ENCODE data around the gene CD248. TPM values are rescaled to one million over a fixed set of nuclear protein-coding genes. Genes with fewer than 3 reads are reported as not detected.
A peak's percentile ranks its signal among the peaks of the same experiment; 100 is the strongest.

The CD248 gene
- total RNA-seq, 1 donor from 2014 or later, result 95.2 TPM

GRCh38 chr11:66268244-66268951 lies 48.4 kb downstream of the CD248 start, which contains the start of gene RAB1B:
RAB1B (plus strand) TSS chr11:66268639; CDS start chr11:66268680, 41 bp downstream.
- peak; percentile 100 for DNase-seq (ENCODE audit: low spot score in 2 of 2, unreplicated experiment in 2 of 2)
- Mint-ChIP-seq H3K27ac (peak within 1 kb of the TSS; percentile 100), H3K4me3 (peak within 1 kb of the TSS; percentile 92), H3K9me3 (no peaks in the 10 kb centered on the region), H3K4me1 (peaks cover 17% of the 10 kb centered on the region), H3K27me3 (ENCODE audit: low read depth) (no peaks in the 10 kb centered on the region), H3K36me3 (peaks cover 23% of the 10 kb centered on the region)
- TF ChIP-seq CTCF (IDR thresholded peaks at IDR 0.05; ENCODE audit: unreplicated experiment), result no peak

GRCh38 chr11:66267379-66268243 lies 49.2 kb downstream of the CD248 start:
- H3K4me3 Mint-ChIP-seq, result peak overlapping the region; percentile 92
- no peaks in the 10 kb centered on the region for H3K27me3 Mint-ChIP-seq (ENCODE audit: low read depth)
- peaks cover 19% of the 10 kb centered on the region for H3K36me3 Mint-ChIP-seq
- TF ChIP-seq CTCF (IDR thresholded peaks at IDR 0.05; ENCODE audit: unreplicated experiment), result no peak
- H3K9me3 Mint-ChIP-seq, result no peaks in the 10 kb centered on the region
- H3K27ac Mint-ChIP-seq, result peak overlapping the region; percentile 100
- H3K4me1 Mint-ChIP-seq, result peaks cover 17% of the 10 kb centered on the region
- DNase-seq (ENCODE audit: low spot score in 2 of 2, unreplicated experiment in 2 of 2), result peak; percentile 87 to 90

- no peak for TF ChIP-seq CTCF (IDR thresholded peaks at IDR 0.05; ENCODE audit: unreplicated experiment)
Measured at GRCh38 chr11:66267039-66267378, 49.8 kb downstream of the CD248 start.

GRCh38 chr11:66266378-66267038 lies 50.3 kb downstream of the CD248 start:
- Mint-ChIP-seq H3K4me1 (peaks cover 17% of the 10 kb centered on the region), H3K27me3 (ENCODE audit: low read depth) (no peaks in the 10 kb centered on the region), H3K27ac (peak overlapping the region; percentile 94), H3K9me3 (no peaks in the 10 kb centered on the region), H3K36me3 (peaks cover 13% of the 10 kb centered on the region), H3K4me3 (peak overlapping the region; percentile 92)
- TF ChIP-seq CTCF (IDR thresholded peaks at IDR 0.05; ENCODE audit: unreplicated experiment), result no peak
- no peak for DNase-seq (ENCODE audit: low spot score in 2 of 2, unreplicated experiment in 2 of 2)

More at GRCh38 chr11:66267039-66267378, 49.8 kb downstream of the CD248 start:
- H3K27me3 Mint-ChIP-seq (ENCODE audit: low read depth), result no peaks in the 10 kb centered on the region
- H3K4me3 Mint-ChIP-seq, result peak overlapping the region; percentile 92
- H3K4me1 Mint-ChIP-seq, result peaks cover 17% of the 10 kb centered on the region
- peaks cover 17% of the 10 kb centered on the region for H3K36me3 Mint-ChIP-seq
- H3K9me3 Mint-ChIP-seq, result no peaks in the 10 kb centered on the region
- no peak for DNase-seq (ENCODE audit: low spot score in 2 of 2, unreplicated experiment in 2 of 2)
- H3K27ac Mint-ChIP-seq, result peak overlapping the region; percentile 94

- no peaks in the 10 kb centered on the region for H3K9me3 Mint-ChIP-seq
- H3K27ac Mint-ChIP-seq, result no peak overlapping the region
Measured at GRCh38 chr11:66265531-66266377, 51.1 kb downstream of the CD248 start.

More at GRCh38 chr11:66265531-66266377, 51.1 kb downstream of the CD248 start:
- no peak for TF ChIP-seq CTCF (IDR thresholded peaks at IDR 0.05; ENCODE audit: unreplicated experiment)
- Mint-ChIP-seq H3K4me1 (peaks cover 17% of the 10 kb centered on the region), H3K36me3 (peaks cover 11% of the 10 kb centered on the region), H3K27me3 (ENCODE audit: low read depth) (no peaks in the 10 kb centered on the region), H3K4me3 (no peak overlapping the region)
- no peak for DNase-seq (ENCODE audit: low spot score in 2 of 2, unreplicated experiment in 2 of 2)

Measured in mesothelial cell of epicardium (in vitro differentiated cells).